Measurements from ENCODE around the gene MLANA.

The MLANA gene

DNA sequence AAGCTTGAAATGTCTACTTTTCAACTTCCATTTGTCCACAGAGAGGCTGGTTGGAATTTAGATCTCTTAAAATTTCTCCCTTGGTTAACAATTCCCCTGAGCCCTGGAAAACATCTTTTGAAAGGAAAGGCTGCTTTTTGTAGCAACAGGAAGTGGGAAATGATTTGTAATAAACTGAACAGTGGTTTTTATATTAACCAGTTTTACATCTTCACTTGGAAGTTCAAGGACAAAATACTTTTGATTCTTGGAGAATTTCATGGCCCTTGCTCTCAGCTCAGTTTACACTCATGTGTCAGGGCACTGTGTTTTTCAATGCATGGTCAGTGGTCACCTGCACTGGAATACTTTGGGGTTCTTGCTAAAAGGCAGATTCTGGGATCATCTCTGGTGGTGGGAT is 9.9 kb downstream of the MLANA start:
- no peak for DNase-seq (ENCODE audit: low spot score)

DNA sequence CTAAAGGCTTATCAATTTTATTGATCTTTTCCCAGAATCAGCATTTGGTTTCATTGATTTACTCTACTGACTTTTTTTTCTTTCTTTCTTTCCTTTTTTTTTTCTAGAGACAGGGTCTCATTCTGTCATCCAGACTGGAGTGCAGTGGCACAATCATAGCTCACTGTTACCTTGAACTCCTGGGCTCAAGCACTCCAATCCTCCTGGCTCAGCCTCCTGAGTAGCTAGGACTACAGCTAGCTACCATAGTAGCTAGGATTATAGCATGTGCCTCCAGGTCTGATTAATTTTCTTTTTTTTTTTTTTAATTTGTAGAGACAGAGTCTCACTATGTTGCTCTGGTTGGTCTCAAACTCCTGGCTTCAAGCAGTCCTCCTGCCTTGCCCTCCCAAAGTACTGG is 11.7 kb downstream of the MLANA start:
- DNase-seq (ENCODE audit: low spot score): no peak

DNA sequence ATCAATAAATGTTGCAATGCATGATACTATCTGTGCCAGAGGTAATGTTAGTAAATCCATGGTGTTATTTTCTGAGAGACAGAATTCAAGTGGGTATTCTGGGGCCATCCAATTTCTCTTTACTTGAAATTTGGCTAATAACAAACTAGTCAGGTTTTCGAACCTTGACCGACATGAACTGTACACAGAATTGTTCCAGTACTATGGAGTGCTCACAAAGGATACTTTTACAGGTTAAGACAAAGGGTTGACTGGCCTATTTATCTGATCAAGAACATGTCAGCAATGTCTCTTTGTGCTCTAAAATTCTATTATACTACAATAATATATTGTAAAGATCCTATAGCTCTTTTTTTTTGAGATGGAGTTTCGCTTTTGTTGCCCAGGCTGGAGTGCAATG is 18.2 kb downstream of the MLANA start:
- no peak for DNase-seq (ENCODE audit: low spot score)

DNA sequence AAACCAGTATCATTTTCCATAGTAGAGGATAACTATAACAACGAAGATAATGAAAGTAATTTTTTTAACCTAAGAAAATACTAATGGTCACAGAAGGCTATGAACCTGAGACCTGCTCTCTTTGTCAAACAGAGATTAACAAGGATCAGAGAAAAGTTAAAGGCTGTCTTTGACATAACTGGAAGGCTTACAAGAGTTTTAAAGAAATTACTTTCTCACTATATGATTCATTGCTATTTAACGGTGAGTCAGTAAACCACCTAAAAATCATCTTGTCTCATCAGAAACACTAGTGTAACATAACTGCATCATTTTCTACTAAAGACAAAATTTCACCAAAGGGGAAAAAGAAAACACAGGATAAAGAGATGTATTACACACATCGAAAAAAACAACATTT is 19.3 kb downstream of the MLANA start:
- DNase-seq (ENCODE audit: low spot score): no peak

DNA sequence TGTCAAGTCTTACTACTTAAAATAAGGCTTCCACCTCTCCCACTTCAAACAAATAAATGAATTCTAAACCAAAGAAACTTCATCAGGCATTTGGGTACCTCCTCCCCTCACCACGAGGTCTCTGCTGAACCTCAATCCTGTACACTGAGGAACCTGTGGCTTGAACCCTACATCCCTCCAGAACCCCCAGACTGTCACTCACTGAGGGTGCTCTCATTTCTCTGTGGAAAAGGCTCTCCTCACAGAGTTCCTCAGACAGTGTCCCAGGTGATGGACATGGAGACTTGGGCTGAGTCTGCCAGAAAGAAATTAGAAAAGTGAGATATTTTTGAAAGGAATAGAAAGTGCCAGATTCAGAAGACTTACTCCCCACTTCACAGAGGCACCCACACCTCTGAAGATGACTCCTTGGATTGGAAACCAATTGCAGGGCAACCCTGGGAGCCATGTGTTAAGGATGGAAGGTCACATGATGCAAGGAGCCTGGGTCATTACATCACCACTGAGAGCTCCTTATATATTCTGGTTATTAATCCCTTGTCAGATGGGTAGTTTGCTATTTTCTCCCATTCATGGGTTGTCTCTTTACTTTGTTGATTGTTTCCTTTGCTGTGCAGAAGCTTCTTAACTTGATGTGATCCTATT is 19.8 kb downstream of the MLANA start:
- DNase-seq (ENCODE audit: low spot score): no peak

DNA sequence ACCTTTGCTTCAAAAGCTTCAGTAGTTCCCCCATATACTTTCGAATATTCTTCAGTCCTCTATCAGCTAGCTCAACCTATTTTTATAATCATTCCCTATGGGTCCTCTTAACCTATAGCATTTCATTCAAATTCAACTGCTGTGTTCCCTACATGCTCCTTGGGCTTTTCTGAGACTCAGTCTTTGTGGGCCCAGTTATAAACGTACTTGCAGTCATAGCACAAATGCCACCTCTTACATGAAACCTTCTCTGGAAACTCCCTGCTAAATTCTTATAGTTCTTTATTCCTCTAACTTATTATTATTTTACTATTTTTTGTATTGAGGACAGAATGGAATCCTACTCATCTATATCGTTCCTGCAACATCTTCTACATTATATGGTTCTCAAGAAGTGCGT is 24.7 kb downstream of the MLANA start:
- DNase-seq (ENCODE audit: low spot score): no peak

DNA sequence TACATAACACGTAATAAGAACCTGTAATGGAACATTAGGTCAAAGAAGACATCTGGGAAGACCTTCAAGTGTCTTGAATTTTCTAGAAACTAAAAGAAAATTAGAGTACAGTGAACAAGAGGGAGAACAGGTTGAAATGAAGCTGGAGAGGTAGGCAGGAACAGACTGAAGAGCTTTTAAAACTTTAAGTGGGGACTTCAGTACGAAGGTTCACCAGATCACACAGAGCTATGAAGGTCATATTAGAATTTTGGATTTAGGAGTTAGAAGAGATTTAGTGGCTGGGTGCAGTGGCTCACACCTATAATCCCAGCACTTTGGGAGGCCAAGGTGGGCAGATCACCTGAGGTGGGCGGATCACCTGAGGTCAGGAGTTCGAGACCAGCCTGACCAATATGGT is 26.6 kb downstream of the MLANA start:
- no peak for DNase-seq (ENCODE audit: low spot score)

DNA sequence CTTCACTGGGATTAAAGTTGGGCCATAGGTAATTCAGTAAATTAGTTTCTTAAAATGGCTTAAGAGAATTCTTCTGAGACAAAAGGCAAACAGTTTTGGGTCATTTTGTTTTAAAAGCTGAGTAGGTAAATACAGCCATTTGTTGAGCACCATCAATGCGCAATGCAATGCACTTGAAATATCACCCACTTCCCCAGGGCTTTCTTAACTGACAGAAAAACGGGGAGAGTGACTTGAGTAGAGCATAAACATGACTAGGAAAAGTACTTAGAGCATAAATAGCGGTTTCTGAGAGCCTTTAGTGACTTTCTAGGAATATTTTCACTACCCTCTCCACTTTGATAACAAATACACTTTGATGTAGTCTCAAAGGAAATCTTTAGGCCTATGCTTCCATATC is 27.2 kb downstream of the MLANA start:
- no peak for DNase-seq (ENCODE audit: low spot score)

DNA sequence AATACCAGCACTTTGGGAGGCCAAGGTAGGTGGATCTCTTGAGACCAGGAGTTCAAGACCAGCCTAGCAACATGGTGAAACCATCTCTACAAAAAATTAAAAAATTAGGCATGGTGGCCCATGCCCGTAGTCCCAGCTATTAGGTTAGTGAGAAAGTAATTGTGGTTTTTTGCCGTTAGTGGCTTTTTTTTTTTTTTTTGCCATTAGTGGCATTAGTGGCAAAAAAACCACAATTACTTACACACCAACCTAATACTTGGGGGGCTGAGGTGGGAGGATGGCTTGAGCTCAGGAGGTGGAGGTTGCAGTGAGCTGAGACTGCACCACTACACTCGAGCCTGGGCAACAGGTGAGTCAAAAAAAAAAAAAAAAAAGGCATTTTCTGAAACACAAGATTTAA is 27.8 kb downstream of the MLANA start:
- no peak for DNase-seq (ENCODE audit: low spot score)

DNA sequence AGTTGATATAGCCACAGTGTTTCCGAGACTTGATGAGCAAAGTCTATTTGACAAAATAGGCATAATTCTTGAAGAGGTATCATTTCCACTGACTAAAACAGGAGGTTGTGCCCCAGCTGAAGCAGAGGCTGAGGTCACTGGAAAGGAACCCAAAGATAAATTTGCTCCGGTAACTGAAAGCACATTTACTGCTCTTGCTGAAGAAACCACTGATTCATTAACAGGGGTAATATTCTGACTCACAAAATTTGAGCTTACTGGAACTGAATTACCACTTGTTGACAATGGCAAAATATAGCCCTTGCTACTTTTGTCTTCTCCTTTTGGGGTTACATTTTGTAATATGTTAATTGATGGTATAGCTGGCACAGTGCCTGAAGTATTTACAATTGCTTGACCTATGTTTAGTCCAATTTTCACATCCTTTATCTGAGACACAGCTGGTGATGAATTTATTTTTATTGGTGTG is 30.2 kb downstream of the MLANA start:
- DNase-seq (ENCODE audit: low spot score): no peak

DNA sequence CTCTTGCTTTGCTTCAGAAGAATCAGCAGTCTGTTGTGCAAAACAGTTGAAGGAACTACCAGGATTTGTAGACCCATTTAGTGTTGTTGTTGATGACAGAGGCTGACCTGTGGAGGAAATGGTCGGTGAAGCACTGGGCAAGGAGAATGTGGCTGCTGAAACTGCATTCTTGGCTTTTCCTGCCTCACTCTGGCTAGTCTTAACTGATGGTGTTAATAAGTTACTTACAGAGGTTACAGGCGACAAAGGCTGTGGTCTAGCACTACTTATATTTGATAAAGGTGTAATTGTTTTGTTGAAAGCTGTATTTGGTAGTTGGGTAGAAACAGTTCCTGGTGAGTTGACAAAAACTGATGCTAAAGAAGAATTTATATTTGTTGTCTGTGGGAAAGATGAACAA is 31.5 kb downstream of the MLANA start:
- DNase-seq (ENCODE audit: low spot score): no peak

DNA sequence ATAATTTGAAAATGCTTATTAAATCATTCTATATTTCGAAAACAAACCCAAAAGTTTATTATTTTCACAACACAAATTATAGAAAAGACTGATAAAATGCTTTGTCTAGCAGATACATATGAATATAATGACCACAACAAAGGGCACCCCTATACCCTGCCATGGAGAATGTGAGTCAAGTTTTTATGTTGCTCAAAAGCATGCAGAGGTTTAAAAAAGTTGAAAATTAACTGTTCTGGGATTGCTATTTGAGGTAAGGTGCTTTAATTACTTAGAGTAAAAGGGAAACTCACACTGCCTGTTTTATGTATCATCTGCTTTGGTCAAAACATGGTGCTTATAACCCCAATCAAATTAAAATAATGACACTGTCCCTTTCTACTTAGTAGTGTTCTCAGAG is 41.0 kb downstream of the MLANA start:
- no peak for DNase-seq (ENCODE audit: low spot score)

DNA sequence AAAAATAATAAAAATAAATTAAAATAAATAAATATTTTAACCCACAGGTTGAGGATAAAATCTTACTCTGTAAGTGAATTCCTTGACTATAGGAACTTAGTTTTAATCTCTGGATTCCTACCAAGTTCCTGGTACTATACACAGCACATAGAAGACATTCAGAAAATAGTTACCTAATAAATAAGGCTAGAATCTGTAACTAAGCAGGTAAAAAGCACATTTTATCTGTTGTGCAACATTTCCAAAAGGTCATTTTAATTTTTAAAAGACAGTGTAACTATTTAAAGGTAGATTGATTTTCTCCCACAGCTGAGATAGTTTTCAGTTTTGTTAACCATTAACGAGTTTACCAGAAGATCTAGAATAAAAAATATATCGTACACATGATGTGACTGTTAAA is 47.8 kb downstream of the MLANA start:
- DNase-seq (ENCODE audit: low spot score): no peak

DNA sequence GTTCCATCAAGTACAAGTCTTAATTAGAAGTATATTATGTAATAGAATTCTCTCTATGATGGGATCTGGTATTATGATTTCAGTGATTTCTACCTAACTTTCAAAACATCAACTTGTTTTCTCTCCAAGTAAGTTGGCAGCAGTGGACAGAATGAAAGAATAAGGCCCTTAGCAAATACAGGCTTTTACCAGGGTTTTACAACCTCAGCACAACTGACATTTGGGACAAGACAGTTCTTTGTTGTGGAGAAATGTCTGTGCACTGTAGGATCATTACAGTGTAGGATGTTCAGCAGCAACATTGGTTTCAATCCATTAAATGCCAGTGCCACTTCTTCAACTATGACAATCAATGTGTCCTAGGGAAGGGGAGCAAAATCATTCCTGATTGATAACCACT is 48.8 kb downstream of the MLANA start:
- DNase-seq (ENCODE audit: low spot score): no peak

DNA sequence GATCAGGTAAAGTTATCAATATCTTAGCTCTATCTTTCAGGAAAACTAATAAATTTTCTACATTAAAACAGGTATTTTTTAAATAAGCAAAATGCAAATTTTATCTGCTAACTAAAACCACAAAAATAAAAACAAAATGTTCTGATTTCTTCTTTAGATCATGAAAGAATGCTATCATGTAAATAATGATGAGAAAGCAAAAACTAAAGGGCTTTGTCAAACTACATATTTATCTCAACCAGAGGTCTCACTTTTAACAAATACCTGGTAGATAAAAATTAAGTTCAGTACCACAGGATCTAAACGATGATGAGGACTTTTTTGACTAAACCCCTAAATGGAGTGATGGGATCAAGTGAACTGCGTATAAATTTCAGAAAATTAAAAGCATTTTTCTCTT is 50.5 kb downstream of the MLANA start:
- no peak for DNase-seq (ENCODE audit: low spot score)

DNA sequence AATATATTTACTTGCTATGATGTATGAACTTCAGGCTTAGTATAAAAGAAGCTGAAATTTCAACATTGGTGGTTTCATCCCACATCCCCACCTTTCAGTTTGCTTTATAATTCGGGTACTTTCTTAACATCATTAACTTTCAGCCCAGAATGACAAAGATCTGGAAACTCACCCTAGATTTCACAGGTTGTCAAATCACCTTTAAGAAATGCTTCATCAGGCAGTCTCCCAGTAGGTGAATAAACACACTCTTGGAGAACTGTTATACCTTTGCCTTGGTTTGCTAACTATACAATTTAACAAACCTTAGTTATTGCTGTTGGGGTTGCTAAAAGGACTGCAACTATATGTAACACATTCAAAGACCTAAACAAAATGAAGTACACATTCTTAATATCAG is 54.4 kb downstream of the MLANA start:
- DNase-seq (ENCODE audit: low spot score): no peak

DNA sequence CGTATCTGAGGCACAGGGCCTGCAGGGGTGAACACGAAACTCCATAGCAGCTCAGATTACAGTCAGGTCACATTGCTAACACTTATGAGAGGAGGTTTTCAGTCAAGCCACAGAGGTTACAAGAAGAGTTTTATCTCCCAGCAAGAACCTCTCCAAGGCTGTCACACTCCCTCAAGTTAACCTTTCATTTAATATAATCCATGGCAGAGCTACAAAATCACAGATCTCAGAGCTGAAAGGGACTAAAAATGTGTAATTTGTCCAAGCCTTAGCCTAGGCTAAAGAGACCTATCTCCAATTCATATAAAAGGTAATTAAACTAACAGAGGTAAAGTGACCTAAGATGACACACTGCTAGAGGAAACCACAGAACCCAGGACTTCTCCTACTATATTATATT is 57.2 kb downstream of the MLANA start:
- no peak for DNase-seq (ENCODE audit: low spot score)

DNA sequence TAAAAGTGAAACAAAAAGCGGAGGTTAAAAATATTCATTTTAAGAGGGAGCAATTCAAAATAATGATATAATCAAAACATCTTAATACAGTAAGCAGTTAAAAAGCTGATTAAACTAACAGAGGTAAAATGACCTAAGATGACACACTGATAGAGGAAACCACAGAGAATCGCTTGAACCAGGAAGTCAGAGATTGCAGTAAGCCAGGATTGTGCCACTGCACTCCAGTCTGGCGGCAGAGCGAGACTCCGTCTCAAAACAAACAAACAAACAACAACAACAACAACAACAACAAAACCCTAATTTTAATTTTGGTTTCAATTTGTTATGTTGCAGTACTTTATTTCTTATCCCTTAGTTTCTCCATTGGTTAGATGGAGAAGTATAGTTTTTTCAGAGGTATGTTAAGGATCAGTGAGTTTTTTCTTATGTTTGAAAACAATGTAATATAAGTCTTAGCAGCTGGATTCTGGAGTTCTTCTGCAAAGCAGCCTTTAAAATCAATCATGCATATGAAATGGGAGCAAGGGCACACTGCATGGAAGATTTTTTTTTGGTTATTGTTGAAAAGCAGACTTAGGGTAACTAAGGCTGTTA is 58.5 kb downstream of the MLANA start:
- peak; percentile 40 for DNase-seq (ENCODE audit: low spot score)

DNA sequence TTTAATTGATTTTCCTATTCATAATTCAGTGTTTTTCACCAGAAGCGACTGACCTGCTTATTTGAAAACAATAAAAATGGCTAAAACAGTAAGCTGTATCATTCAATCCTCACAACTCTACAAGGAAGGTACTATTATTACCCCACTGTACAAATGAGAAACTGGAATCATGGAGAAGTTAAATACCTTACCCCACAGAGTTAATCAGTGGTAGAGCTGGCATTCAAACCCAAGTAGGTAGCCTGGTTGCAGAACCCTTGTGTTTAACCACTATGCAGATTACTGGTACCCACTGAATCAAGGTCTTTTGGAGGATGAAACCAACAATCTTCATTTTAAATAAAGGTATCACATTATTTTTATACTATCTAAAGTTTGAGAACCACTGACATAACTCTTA is 59.6 kb downstream of the MLANA start:
- DNase-seq (ENCODE audit: low spot score): no peak

DNA sequence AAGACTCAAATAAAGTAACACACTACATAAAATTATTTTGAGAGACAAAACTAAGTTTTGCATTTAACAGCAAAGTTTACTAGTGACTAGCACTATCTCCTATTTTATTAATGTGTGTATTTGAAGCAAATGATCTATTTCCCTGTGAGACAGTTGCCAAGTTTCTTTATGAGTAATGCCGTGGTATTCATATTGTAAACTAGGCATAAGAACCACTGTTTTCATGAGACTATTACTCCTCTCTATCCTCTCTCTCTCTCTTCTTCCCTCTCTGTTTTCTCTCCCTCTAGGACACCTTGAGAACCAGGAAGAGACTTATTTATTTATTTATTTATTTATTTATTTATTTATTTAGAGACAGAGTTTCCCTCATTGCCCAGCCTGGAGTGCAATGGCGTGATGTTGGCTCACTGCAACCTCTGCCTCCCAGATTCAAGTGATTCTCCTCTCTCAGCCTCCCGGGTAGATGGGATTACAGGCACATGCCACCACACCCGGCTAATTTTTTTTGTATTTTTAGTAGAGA is 61.1 kb downstream of the MLANA start:
- no peak for DNase-seq (ENCODE audit: low spot score)

DNA sequence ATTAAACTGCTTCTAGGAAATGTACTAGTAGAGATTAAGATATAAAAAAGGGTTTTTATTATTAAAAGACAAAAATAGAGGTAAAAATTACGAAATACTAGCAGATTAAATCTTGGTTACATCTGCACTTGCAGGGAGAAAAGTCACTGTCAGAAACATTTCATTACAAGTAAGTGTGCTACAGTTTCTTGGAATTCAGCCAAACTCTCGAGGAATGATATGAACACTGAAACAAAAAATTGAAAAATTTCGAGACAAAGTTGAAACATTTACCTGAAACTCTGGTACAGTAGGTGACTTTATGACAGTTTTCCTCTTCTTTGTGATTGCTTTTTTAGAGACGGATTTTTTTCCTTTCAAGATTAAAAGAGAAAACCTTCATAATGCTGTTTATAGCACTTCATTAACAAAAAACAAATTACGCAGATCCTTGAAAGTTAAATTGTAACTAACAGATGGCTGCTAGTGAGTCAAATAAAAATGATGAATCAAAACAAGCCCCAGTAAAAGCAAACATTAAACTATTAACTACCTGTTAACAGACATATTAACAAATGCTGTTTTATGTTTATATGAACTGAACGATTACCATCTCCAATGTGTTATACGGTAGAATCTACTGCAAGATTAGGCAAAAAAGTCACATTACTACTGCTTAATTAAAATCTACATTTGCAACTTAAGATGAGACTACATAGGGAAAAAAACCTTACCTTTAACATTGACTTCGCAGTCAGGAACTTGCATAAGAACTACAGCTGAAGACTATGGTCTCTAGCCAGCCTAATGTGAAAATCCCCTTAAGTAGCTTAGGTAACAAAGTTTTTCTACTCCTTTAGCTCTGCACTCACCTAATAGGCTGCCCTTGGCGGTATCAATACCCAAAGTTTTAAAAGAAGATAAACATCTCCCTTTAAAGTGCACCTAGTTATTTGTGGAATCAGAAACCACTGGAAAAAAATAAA is 63.3 kb downstream of the MLANA start:
- DNase-seq (ENCODE audit: low spot score): no peak

DNA sequence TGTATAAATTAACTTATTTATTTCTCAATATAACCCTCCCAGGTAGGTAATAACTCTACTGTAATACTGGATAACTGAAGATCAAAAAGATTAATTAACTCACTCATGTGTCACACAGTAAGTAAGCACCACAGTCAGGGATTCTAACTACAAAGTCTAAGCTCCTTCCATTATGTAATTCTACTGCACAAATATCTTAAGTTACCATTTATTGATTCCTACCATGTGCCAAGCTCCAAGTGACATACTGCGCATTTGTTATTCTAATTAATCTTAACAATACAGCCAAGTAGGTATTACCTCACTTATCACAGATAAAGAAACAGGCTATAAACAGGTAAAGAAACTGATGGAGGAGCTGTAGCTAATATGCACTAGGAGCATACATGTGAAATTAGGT is 66.5 kb downstream of the MLANA start:
- no peak for DNase-seq (ENCODE audit: low spot score)

DNA sequence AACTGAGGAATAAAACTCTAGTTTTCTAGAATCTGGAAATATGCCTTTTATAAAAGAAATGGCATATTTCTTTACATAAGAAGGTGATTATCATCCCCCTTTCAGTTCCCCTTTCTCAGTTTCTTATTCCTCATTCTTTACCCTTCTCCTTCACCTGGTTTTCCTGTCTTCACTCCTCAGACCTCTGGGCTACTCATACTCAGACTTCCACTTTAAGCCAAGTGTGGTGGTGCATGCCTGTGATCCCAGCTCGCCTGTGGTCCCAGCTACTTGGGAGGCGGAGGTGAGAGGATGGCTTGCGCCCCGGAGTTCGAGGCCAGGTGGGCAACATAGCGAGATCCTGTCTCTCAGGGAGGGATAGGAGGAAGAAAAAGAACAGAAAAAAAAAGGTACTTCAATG is 67.6 kb downstream of the MLANA start:
- DNase-seq (ENCODE audit: low spot score): no peak
